BLaER1 treated with 17β-estradiol and CSF1 and Interleukin-3, amounts not matched to agents 10 nM and 100 nM (cell line): ENCODE data around the gene TENT5A.

Experiments used
- H3K27ac ChIP-seq, 11 experiments: shearing (Covaris generic); formaldehyde crosslinking; 2 replicates each; pipeline ENCODE4 v1.8.1; 2022
- H3K27me3 ChIP-seq, 11 experiments: shearing (Covaris generic); formaldehyde crosslinking; 2 replicates each; pipeline ENCODE4 v1.8.1; 2022
- H3K36me3 ChIP-seq, 11 experiments: shearing (Covaris generic); formaldehyde crosslinking; 2 replicates each; pipeline ENCODE4 v1.8.1; 2022
- H3K4me1 ChIP-seq, 10 experiments: shearing (Covaris generic); formaldehyde crosslinking; 2 replicates each; pipeline ENCODE4 v1.8.1; 2022
- H3K4me2 ChIP-seq, 11 experiments: shearing (Covaris generic); formaldehyde crosslinking; 2 replicates each; pipeline ENCODE4 v1.8.1; 2022
- H3K4me3 ChIP-seq, 10 experiments: shearing (Covaris generic); formaldehyde crosslinking; 2 replicates each; pipeline ENCODE4 v1.8.1; 2022
- H3K9ac ChIP-seq, 11 experiments: shearing (Covaris generic); formaldehyde crosslinking; 2 replicates each; pipeline ENCODE4 v1.8.1; 2022
- H3K9me3 ChIP-seq, 11 experiments: shearing (Covaris generic); formaldehyde crosslinking; replicated peaks in 1 of 11; 2 replicates each; pipeline ENCODE4 v1.8.1; 2022
- H4K20me1 ChIP-seq, 11 experiments: shearing (Covaris generic); formaldehyde crosslinking; 2 replicates each; pipeline ENCODE4 v1.8.1; 2022
- Cebpa-rat ChIP-seq, 11 experiments: shearing (Covaris generic); IDR thresholded peaks; 2 replicates each; pipeline ENCODE4 v1.8.1; 2022

Gene TENT5A

GRCh38 chr6:81704700-81705099 is 47.8 kb downstream of the TENT5A start:
- H3K27ac ChIP-seq = no peak overlapping the region
- TF ChIP-seq Cebpa-rat (IDR thresholded peaks at IDR 0.05) = no peak
- H3K27me3 ChIP-seq = no peaks in the 10 kb centered on the region

GRCh38 chr6:81700414-81700813 is 52.1 kb downstream of the TENT5A start:
- Histone ChIP-seq H3K4me3 (no peak overlapping the region), H4K20me1 (no peaks in the 10 kb centered on the region), H3K36me3 (no peaks in the 10 kb centered on the region), H3K27me3 (no peaks in the 10 kb centered on the region), H3K4me2 (no peak overlapping the region), H3K9ac (no peak overlapping the region), H3K27ac (no peak overlapping the region), H3K4me1 (no peaks in the 10 kb centered on the region), H3K9me3 (no peaks in the 10 kb centered on the region; a peak in 1 of 22 replicates)
- TF ChIP-seq Cebpa-rat (IDR thresholded peaks at IDR 0.05) = no peak

More at GRCh38 chr6:81704700-81705099, 47.8 kb downstream of the TENT5A start:
- Histone ChIP-seq H4K20me1 (no peaks in the 10 kb centered on the region), H3K4me3 (no peak overlapping the region), H3K36me3 (no peaks in the 10 kb centered on the region), H3K9ac (no peak overlapping the region), H3K4me1 (no peaks in the 10 kb centered on the region), H3K9me3 (no peaks in the 10 kb centered on the region; a peak in 1 of 22 replicates), H3K4me2 (no peak overlapping the region)

- H3K27ac ChIP-seq = no peak overlapping the region
- H4K20me1 ChIP-seq = no peaks in the 10 kb centered on the region
These were observed 54.9 kb downstream of the TENT5A start for GRCh38 chr6:81697559-81697958.

GRCh38 chr6:81696524-81696923 is 56.0 kb downstream of the TENT5A start:
- no peak overlapping the region for H3K4me2 ChIP-seq

More at GRCh38 chr6:81697559-81697958, 54.9 kb downstream of the TENT5A start:
- no peaks in the 10 kb centered on the region for H3K4me1 ChIP-seq
- H3K36me3 ChIP-seq = no peaks in the 10 kb centered on the region
- no peak overlapping the region for H3K4me2 ChIP-seq
- TF ChIP-seq Cebpa-rat (IDR thresholded peaks at IDR 0.05) = no peak
- no peaks in the 10 kb centered on the region for H3K9me3 ChIP-seq
- no peak overlapping the region for H3K4me3 ChIP-seq
- no peaks in the 10 kb centered on the region for H3K27me3 ChIP-seq
- no peak overlapping the region for H3K9ac ChIP-seq

More at GRCh38 chr6:81696524-81696923, 56.0 kb downstream of the TENT5A start:
- H3K4me1 ChIP-seq = no peaks in the 10 kb centered on the region
- H3K4me3 ChIP-seq = no peak overlapping the region
- TF ChIP-seq Cebpa-rat (IDR thresholded peaks at IDR 0.05) = no peak
- H3K9me3 ChIP-seq = no peaks in the 10 kb centered on the region
- H3K27me3 ChIP-seq = no peaks in the 10 kb centered on the region
- no peaks in the 10 kb centered on the region for H4K20me1 ChIP-seq
- H3K9ac ChIP-seq = no peak overlapping the region
- no peak overlapping the region for H3K27ac ChIP-seq
- no peaks in the 10 kb centered on the region for H3K36me3 ChIP-seq
